ENCODE data around the gene PDE4DIP.
"Not testable (repeated sequence)": the region's sequence is repeated elsewhere in the genome, so short reads cannot be mapped to it uniquely, and the experiment has no call there.

GRCh38 chr1:148901150-148901952, 57.1 kb downstream of the PDE4DIP start:
- not testable (repeated sequence) for TF ChIP-seq CTCF, POLR2A (IDR thresholded peaks at IDR 0.05)
